Suprapubic skin (tissue), 4 donors: Measurements from ENCODE around the gene COQ2.
"Not testable (repeated sequence)": the region's sequence is repeated elsewhere in the genome, so short reads cannot be mapped to it uniquely, and the experiment has no call there.

Source experiments
- CTCF ChIP-seq, 2 donors: fragments of 200-600 bp in 1 of 2; fragments of 450-650 bp in 1 of 2; sonication (generic) in 1 of 2; IDR thresholded peaks; one replicate each; pipeline ENCODE4 v1.5.1; 2016 to 2019; ENCODE audit warnings: antibody characterized with exemption in 2 of 2, mild to moderate bottlenecking in 1 of 2, moderate library complexity in 1 of 2
- EP300 ChIP-seq: sonication (generic); formaldehyde crosslinking; IDR thresholded peaks from one replicate; pipeline ENCODE4 v1.6.1; 2017; ENCODE audit warnings: antibody characterized with exemption
- POLR2A ChIP-seq, 2 donors: fragments of 450-650 bp; IDR thresholded peaks; one replicate each; pipeline ENCODE4 v1.6.1; 2017; ENCODE audit warnings: antibody characterized with exemption in 2 of 2, mild to moderate bottlenecking in 2 of 2, moderate library complexity in 2 of 2
- POLR2AphosphoS5 ChIP-seq, 3 donors: sonication (generic); formaldehyde crosslinking; IDR thresholded peaks; one replicate each; pipeline ENCODE4 v1.6.1; 2017; ENCODE audit warnings: antibody characterized with exemption in 3 of 3

- TF ChIP-seq POLR2A (IDR thresholded peaks at IDR 0.05); CTCF (IDR thresholded peaks at IDR 0.05); POLR2AphosphoS5 (IDR thresholded peaks at IDR 0.05); EP300: not testable (repeated sequence)
Measured at GRCh38 chr4:83235645-83236133, 48.9 kb downstream of the COQ2 start.
